K562 treated with DMSO at 1 percent for 4 hours (cell line): ENCODE data around the gene LTA4H. TPM values are rescaled to one million over a fixed set of nuclear protein-coding genes. Genes with fewer than 3 reads are reported as not detected.

Source experiments
- total RNA-seq: library from RNA; unstranded; fragments of 300-600 nt; gene quantifications from 2 replicates; pipeline ENCODE4 v1.2.3, GENCODE V29; 2022; ENCODE audit not compliant: insufficient read depth

LTA4H gene
- total RNA-seq = 38.7 and 42.2 TPM in 2 replicates

GRCh38 chr12:96035283-96036236 lies at the start of gene LTA4H:
TSS of gene LTA4H (minus strand) at chr12:96035587. CDS start at chr12:96035519, 68 bp downstream.

DNA sequence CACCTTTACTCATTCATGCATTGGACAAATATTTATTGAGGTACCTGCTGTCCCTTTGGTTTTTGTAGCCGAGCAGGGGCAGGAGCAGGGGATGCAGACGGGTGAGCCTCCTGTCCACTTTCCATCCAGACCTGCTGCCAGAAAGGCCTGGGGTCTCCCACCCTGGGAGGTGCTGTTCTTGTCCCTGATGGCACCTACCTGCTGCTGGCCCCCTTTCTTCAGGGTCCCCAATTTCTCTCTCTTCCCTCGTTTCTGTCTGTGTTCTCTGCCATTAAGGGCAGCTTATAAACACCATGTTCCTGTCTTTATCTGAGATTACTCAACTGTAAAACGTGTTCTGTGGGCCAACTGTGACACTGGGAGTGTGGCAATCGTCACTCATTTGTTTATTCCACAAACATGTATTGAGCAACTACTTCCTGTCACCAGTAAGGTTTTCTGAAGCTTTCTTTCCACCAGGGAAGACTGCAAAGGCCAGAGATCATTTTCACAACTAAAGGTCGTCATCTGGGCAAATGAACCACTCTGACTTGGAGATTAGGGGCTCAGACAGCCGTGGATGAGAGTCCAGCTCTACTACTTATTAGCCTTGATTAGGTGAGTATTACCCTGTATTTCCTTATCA lies 39.2 kb downstream of the LTA4H start, which contains the start of gene HAL:
TSS of gene HAL (minus strand) at position 311 of the 625 bp plus-strand sequence. CDS start 434 bp downstream, outside the sequence.

Other genes with a start within 250 kb of the LTA4H start
- not detected in 2 replicates for gene NTN4, start 244.8 kb downstream of the LTA4H start, total RNA-seq
- gene SNRPF, start 176.6 kb downstream of the LTA4H start, total RNA-seq = 19.4 and 19.8 TPM in 2 replicates
- gene CCDC38, start 93.0 kb downstream of the LTA4H start, total RNA-seq = not detected in 2 replicates
- not detected in 2 replicates for gene AMDHD1, start 92.3 kb downstream of the LTA4H start, total RNA-seq
- gene HAL, start 39.2 kb downstream of the LTA4H start, total RNA-seq = 0.24 TPM in 1 of 2 replicates, not detected in the other
- gene ELK3, start 158.8 kb upstream of the LTA4H start, total RNA-seq = 1.7 and 3.3 TPM in 2 replicates